K562 (cell line): ENCODE results near the gene DGCR8.

Experiments used
- CBFB ChIP-seq: sonication (generic); formaldehyde crosslinking; IDR thresholded peaks from 2 replicates; pipeline ENCODE4 v1.4.0; 2020; ENCODE audit warnings: mild to moderate bottlenecking, missing genetic modification reagents
- CREB1 ChIP-seq, 2 experiments: sonication (generic) in 1 of 2; formaldehyde crosslinking in 1 of 2; IDR thresholded peaks; 2 replicates each; pipeline versions ENCODE4 v1.6.1 to v1.8.0; 2012 to 2022; ENCODE audit warnings: inconsistent platforms in 1 of 2, mild to moderate bottlenecking in 1 of 2, missing genetic modification reagents in 1 of 2, moderate library complexity in 1 of 2
- CREB3 ChIP-seq: fragments of 450-650 bp; conservative IDR thresholded peaks from 2 replicates; pipeline ENCODE4 v1.6.1; 2016; ENCODE audit warnings: missing genetic modification characterization, low read depth, mild to moderate bottlenecking, missing compliant biosample characterization, moderate library complexity
- CTCF ChIP-seq, 3 experiments: IDR thresholded peaks in 2 of 3; conservative IDR thresholded peaks in 1 of 3; 2 replicates each; pipeline ENCODE4 v1.5.1; 2011 to 2012; ENCODE audit warnings: low read length in 3 of 3, mild to moderate bottlenecking in 3 of 3, control low read depth in 2 of 3, improper control_type of control experiment in 1 of 3, inconsistent platforms in 1 of 3, low read depth in 1 of 3, mixed read lengths in 1 of 3, moderate library complexity in 1 of 3; ENCODE audit not compliant: insufficient read depth in 2 of 3
- E2F4 ChIP-seq: sonication (generic); formaldehyde crosslinking; IDR thresholded peaks from 2 replicates; pipeline ENCODE4 v1.8.0; 2022; ENCODE audit warnings: mild to moderate bottlenecking, low read depth, missing genetic modification reagents
- EZH2 ChIP-seq: IDR thresholded peaks from 2 replicates; pipeline ENCODE4 v1.6.1; 2012; ENCODE audit warnings: low read depth, mild to moderate bottlenecking, inconsistent platforms, low read length, borderline replicate concordance
- MBD2 ChIP-seq: sonication (generic); IDR thresholded peaks from 2 replicates; pipeline ENCODE4 v1.6.1; 2016; ENCODE audit warnings: low read depth, borderline replicate concordance
- RFX5 ChIP-seq: IDR thresholded peaks from 2 replicates; pipeline ENCODE4 v1.6.1; 2011; ENCODE audit warnings: low read depth, mild to moderate bottlenecking, improper control_type of control experiment, low read length
- ZNF121 ChIP-seq: sonication (generic); formaldehyde crosslinking; conservative IDR thresholded peaks from 2 replicates; pipeline ENCODE4 v1.8.0; 2022; ENCODE audit warnings: missing genetic modification reagents
- ZNF445 ChIP-seq: fragments of 250-450 bp; sonication (Bioruptor Pico); IDR thresholded peaks from 2 replicates; pipeline ENCODE4 v1.4.0; 2020; ENCODE audit warnings: low read depth, mild to moderate bottlenecking, moderate library complexity
- ZNF699 ChIP-seq: fragments of 250-450 bp; sonication (Bioruptor Pico); IDR thresholded peaks from 2 replicates; pipeline ENCODE4 v1.8.0; 2021; ENCODE audit warnings: mild to moderate bottlenecking, moderate library complexity; ENCODE audit not compliant: insufficient replicate concordance

- no peak for TF ChIP-seq CREB3
- no peak for TF ChIP-seq CREB1 (IDR thresholded peaks at IDR 0.05)
- TF ChIP-seq CREB1 (CRISPR knock-in tag; IDR thresholded peaks at IDR 0.05), result no peak
- TF ChIP-seq EZH2, result no peak
- no peak for TF ChIP-seq CTCF (IDR thresholded peaks at IDR 0.05 in 2 of 3, conservative IDR thresholded peaks at IDR 0.05 in 1 of 3; ENCODE audit: insufficient read depth in 2 of 3, low read depth in 1 of 3, low read length in 3 of 3)
- no peak for TF ChIP-seq RFX5
- no peak for TF ChIP-seq ZNF699 (CRISPR knock-in tag)
- no peak for TF ChIP-seq ZNF121 (CRISPR knock-in tag)
- 0 out of 2 replicates have a peak, but pooled peaks have one; percentile 14 for TF ChIP-seq CBFB (CRISPR knock-in tag)
- no peak for TF ChIP-seq ZNF445
- TF ChIP-seq MBD2, result no peak
- TF ChIP-seq E2F4 (CRISPR knock-in tag), result 0 out of 2 replicates have a peak, but pooled peaks have one; percentile 71
Measured at GRCh38 chr22:20152464-20152890, 72.4 kb downstream of the DGCR8 start.
